ENCODE results near the gene ARHGEF12. TPM values are rescaled to one million over a fixed set of nuclear protein-coding genes. Genes with fewer than 3 reads are reported as not detected.

ARHGEF12 gene
- polyA plus RNA-seq, 3 donors: 0.25 to 0.87 (median 0.27) TPM

- H3K4me1 ChIP-seq (ENCODE audit: control insufficient read depth in 1 of 2, insufficient read depth in 2 of 2, low read length in 2 of 2): no peaks in the 10 kb centered on the region
- no peak for DNase-seq
- no peak overlapping the region for H3K4me3 Mint-ChIP-seq
Observed at GRCh38 chr11:120314861-120315260, 21.4 kb upstream of the ARHGEF12 start.

GRCh38 chr11:120316880-120317688, 19.1 kb upstream of the ARHGEF12 start:
- no peaks in the 10 kb centered on the region for H3K9me3 ChIP-seq (replicated peaks in 1 of 2; ENCODE audit: control insufficient read depth in 1 of 2, insufficient read depth in 1 of 2, low read length in 2 of 2)
- no peak overlapping the region for H3K9ac ChIP-seq (ENCODE audit: insufficient read depth, low read length, poor library complexity, severe bottlenecking)
- Mint-ChIP-seq H3K27ac (peak overlapping the region in 1 of 7 donors; percentile 38), H3K4me3 (peak overlapping the region in 1 of 2 donors; percentile 27), H3K9me3 (peaks cover 0 to 1% (median 0%) of the 10 kb centered on the region in 7 donors), H3K36me3 (no peaks in the 10 kb centered on the region), H3K27me3 (ENCODE audit: low read depth in 3 of 3) (peaks cover 52 to 74% (median 60%) of the 10 kb centered on the region in 3 donors), H3K4me1 (no peaks in the 10 kb centered on the region)
- no peaks in the 10 kb centered on the region for H3K79me2 ChIP-seq (ENCODE audit: insufficient read depth, low read length)
- intact Hi-C loops (cut with micrococcal nuclease): no loop called here
- DNase-seq: no peak
- TF ChIP-seq CTCF (IDR thresholded peaks at IDR 0.05): no peak
- H2AFZ ChIP-seq (ENCODE audit: insufficient read depth, low read depth, low read length, poor library complexity, severe bottlenecking): no peak overlapping the region
- H3K4me2 ChIP-seq (replicated peaks; ENCODE audit: extremely low read depth, low read length, poor library complexity, severe bottlenecking): no peak overlapping the region
- peaks cover 35 to 69% of the 10 kb centered on the region in 2 donors for H3K27me3 ChIP-seq (ENCODE audit: control insufficient read depth in 2 of 2, insufficient read depth in 2 of 2, low read length in 2 of 2)
- no peaks in the 10 kb centered on the region for H3K4me1 ChIP-seq (ENCODE audit: control insufficient read depth in 1 of 2, insufficient read depth in 2 of 2, low read length in 2 of 2)
- H3K27ac ChIP-seq (ENCODE audit: low read depth in 1 of 2, low read length in 2 of 2): no peak overlapping the region
- 56% methylated on average over 5 of the region's 8 CpGs for WGBS (ENCODE audit: insufficient coverage)
- no peak overlapping the region for H3K4me3 ChIP-seq (replicated peaks in 1 of 3; ENCODE audit: low read depth in 2 of 3, low read length in 3 of 3)
- H4K20me1 ChIP-seq (ENCODE audit: insufficient read depth, low read length): no peaks in the 10 kb centered on the region
- H3K36me3 ChIP-seq (replicated peaks in 1 of 2; ENCODE audit: control insufficient read depth in 1 of 2, insufficient read depth in 2 of 2, low read length in 2 of 2): no peaks in the 10 kb centered on the region

More at GRCh38 chr11:120314861-120315260, 21.4 kb upstream of the ARHGEF12 start:
- H4K20me1 ChIP-seq (ENCODE audit: insufficient read depth, low read length): no peaks in the 10 kb centered on the region
- Mint-ChIP-seq H3K4me1 (no peaks in the 10 kb centered on the region), H3K36me3 (no peaks in the 10 kb centered on the region), H3K27ac (no peak overlapping the region), H3K9me3 (no peaks in the 10 kb centered on the region), H3K27me3 (ENCODE audit: low read depth in 3 of 3) (peaks cover 33 to 54% (median 47%) of the 10 kb centered on the region in 3 donors)
- H3K79me2 ChIP-seq (ENCODE audit: insufficient read depth, low read length): no peaks in the 10 kb centered on the region
- TF ChIP-seq CTCF (IDR thresholded peaks at IDR 0.05): no peak
- H3K9ac ChIP-seq (ENCODE audit: insufficient read depth, low read length, poor library complexity, severe bottlenecking): no peak overlapping the region
- H2AFZ ChIP-seq (ENCODE audit: insufficient read depth, low read depth, low read length, poor library complexity, severe bottlenecking): no peak overlapping the region
- intact Hi-C loops (cut with micrococcal nuclease): no loop called here
- no peaks in the 10 kb centered on the region for H3K9me3 ChIP-seq (replicated peaks in 1 of 2; ENCODE audit: control insufficient read depth in 1 of 2, insufficient read depth in 1 of 2, low read length in 2 of 2)
- H3K27ac ChIP-seq (ENCODE audit: low read depth in 1 of 2, low read length in 2 of 2): no peak overlapping the region
- H3K27me3 ChIP-seq (ENCODE audit: control insufficient read depth in 2 of 2, insufficient read depth in 2 of 2, low read length in 2 of 2): peaks cover 41 to 73% of the 10 kb centered on the region in 2 donors
- no peak overlapping the region for H3K4me3 ChIP-seq (replicated peaks in 1 of 3; ENCODE audit: low read depth in 2 of 3, low read length in 3 of 3)
- 95% methylated on average over 2 of the region's 3 CpGs for WGBS (ENCODE audit: insufficient coverage)
- H3K4me2 ChIP-seq (replicated peaks; ENCODE audit: extremely low read depth, low read length, poor library complexity, severe bottlenecking): no peak overlapping the region
- H3K36me3 ChIP-seq (replicated peaks in 1 of 2; ENCODE audit: control insufficient read depth in 1 of 2, insufficient read depth in 2 of 2, low read length in 2 of 2): no peaks in the 10 kb centered on the region
